Measurements from ENCODE around the gene ADA.

ADA gene

DNA sequence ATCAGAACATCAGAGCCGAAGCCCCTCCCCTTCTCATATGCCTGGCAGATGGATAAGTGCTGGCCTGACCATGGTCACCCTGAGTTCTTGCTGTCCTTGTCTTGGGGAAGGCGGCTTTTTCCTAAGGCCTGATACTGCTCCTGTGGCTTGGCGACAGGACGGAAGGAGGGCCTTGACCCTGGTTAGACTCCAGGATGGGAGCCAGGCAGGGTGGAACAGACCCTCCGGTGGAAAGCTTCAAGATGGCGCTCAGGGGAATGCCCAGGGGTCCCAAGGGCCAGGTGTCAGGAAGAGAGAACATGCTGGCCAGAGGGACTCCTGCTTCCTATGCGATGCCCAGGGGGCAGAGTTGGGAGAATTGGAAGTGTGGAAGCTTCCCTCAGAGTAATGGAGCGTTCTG is 29.6 kb downstream of the ADA start:
- DNase-seq: no peak

GRCh38 chr20:44621325-44621724 is 30.2 kb downstream of the ADA start:
- DNase-seq: no peak

DNA sequence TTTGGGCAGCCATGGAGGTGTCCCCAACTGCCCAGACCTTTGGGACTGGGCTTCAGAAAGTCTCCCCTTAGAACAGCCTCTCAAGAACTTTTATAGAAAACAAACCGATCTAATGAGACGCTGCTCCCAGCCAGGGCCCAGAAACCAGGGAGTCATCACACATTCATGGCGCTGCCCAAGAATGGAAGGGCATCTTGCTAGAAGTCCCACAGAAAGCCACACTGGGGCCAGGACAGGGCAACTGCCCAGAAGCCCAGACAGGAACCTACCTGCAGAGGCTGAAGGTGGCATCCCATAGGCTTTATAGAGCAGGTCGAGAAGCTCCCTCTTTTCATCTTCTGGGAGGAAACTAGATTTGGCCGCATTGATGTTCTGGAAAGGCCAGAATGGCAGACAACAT is 31.5 kb downstream of the ADA start:
- no peak for DNase-seq

DNA sequence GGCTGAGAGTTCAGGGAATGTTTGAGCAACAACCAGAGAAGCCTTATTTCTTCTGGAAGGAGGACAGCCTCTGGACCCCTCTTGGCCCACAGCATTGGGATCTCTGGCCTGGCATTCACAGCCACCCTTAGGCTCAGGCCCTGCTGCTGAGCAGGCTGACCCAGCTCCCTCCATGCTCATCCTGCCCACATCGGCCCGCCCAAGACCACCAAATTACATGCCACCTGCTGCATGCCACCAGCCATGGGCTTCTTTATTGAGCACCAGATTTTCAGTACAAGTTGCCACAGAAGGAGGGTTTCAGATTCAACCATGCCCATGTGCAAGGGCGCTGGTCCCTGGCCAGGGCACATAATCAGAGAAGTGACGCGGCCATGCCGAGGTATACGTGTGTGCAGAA is 32.2 kb downstream of the ADA start:
- DNase-seq: no peak

GRCh38 chr20:44618318-44618731 is 33.2 kb downstream of the ADA start:
- no peak for DNase-seq

GRCh38 chr20:44616604-44616964 is 34.9 kb downstream of the ADA start:
- no peak for DNase-seq

DNA sequence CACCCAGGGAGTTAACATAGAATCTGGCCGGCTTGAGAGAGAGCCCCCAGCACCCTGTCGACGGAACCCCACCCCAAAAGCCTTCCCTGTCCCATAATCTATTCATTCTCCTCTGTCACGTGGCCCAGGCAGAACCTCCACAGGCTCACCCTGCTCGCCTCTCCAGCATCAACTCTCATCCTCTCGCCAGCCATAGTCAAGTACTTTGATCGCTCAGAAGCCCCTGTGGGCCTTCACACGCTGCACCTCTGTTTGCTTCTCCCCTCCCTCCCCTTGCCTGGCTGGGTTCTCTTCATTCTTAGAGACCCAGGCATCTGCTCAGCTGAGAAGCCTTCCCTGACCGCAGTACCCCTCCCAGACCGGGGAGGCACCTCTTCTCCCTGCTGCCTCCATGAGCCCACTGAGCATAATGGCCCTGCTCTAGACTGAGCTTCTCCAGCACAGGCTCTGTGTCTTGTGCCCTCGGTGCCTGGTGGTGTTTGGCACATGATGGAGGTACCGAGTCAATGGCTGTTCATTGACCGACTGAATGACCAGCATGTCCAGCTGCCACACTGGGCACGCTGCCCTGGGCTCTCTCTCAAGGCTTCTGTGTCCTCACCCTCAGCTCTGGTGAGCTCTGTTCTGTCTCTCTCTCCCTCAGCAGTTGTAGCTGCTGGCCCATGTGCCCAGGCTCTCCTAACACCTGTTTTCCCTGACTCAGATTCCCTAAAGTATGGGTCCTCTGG is 35.5 kb downstream of the ADA start:
- DNase-seq: no peak

GRCh38 chr20:44615169-44615791 is 36.2 kb downstream of the ADA start:
- DNase-seq: no peak

- no peak for DNase-seq
These were observed 37.0 kb downstream of the ADA start for GRCh38 chr20:44614525-44614924.

DNA sequence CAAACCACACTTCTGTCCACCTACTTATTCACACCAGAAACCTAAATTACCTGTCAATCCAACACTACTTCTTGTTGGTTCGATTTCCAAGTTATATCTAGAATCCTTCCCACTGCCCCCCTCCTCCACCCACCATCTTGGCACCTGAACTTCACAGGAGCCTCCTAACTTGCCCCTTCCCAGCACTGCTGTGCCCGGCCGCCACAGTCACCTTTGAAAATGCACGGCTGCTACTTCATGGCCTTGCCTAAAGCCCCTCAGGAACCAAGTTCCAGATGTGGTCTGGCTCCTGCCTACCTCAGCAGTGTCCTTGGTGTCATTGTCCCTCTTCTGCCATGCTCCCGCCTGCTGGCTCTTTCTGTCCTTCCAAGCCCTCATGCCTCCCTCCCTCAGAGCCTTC is 37.9 kb downstream of the ADA start:
- DNase-seq: no peak

- no peak for DNase-seq
These were observed 41.1 kb downstream of the ADA start for GRCh38 chr20:44610313-44610962.

DNA sequence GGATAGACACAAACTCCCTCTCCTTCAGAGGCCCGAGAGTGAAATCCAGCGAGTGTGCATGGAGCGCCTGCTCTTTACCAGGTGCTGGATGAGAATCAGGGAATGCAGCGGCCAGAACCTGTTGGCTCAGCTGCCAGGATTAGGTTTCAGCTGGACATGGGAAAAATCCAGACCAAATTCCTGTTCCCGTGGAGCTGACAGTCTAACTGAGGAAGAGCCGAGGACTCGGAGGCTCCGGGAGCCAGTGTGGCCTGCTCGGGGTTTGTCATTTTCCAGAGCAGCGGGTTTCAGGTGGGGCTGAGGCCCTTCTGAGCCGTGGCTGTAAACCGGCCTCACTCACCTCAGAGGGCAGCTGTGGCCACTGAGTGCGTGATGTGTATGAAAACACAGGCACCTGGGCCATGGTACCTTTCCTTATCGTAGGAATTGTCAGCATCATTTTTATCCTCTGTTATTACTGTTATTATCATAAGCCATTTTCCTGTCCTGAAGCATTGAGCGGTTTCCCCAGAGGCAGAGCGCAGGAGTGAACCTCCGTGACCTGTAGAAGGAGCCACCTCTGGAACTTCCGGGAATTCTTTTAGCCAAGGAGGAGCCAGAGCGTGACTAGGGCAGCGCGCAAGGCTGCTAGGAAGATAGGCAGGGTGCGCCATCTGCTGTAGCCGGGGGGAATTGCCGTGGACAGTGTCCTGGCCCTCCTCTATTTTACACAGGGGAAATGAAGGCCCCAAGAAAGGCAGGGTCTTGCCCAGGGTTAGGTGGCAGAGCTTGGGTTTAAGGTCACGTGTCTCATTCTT is 41.8 kb downstream of the ADA start:
- DNase-seq: peak; percentile 84

- DNase-seq: no peak
These were observed 42.4 kb downstream of the ADA start for GRCh38 chr20:44609006-44609515.

GRCh38 chr20:44606725-44607441 is 44.6 kb downstream of the ADA start:
- no peak for DNase-seq

- no peak for DNase-seq
These were observed 48.2 kb downstream of the ADA start for GRCh38 chr20:44603327-44603726.

DNA sequence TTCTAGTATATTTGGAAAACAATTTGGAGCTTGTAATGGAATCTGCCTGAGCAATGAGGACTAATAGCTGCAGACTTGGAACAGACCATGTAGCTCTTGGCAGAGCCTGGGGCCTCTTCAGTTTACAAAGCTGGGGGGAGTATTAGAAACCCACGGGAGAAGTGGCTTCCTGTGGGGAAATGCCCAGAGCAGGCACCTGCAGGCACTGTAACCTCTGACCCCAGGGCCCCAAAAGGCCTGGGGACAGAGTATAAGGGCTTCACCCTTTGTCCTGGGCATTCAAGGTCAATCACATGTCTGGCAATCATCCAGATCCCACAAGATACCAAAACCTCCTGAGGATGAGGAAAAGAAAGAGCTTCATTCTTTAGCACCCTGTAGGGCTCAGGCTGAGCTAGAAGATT is 49.7 kb downstream of the ADA start:
- peak; percentile 66 for DNase-seq

- no peak for DNase-seq
These were observed 50.2 kb downstream of the ADA start for GRCh38 chr20:44601236-44601671.

DNA sequence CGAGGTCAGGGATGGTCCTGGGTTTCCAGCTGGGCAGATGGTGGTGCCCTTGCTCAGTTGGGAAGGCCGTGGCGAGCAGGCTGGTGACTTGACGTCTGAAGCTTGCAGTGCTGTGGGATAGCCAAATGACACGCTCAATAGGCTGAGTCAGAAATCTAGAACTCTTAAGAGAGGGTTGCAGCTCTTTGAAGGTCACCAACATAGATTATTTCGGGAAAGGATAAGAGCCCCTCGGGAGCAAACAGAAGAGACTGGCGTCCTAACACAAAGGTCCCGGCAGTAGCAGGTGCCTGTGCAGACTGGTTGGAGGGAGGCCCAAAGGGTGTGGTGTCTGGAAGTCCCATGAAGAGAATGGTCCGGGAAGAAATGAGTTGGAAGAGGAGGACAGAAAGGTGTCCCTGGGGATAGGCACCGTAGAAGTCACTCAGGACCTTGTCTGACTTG is 50.7 kb downstream of the ADA start:
- DNase-seq: no peak

DNA sequence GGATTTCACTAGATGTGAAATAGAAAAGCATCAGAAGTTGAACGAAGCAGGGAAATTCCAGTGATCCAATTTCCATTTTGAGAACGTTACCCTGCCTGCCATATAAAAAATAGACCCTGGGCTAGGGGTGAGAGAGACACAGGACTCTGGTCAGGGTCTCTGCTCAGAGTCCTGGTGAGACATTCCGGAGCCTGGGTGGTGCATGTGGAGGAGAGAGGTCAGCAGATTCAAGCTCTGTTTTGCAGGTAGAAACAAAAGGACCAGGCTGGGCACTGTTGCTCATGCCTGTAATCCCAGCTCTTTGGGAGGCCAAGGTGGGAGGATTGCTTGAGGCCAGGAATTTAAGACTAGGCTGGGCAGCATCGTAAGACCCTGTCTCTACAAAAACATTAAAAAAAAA is 51.2 kb downstream of the ADA start:
- DNase-seq: no peak

DNA sequence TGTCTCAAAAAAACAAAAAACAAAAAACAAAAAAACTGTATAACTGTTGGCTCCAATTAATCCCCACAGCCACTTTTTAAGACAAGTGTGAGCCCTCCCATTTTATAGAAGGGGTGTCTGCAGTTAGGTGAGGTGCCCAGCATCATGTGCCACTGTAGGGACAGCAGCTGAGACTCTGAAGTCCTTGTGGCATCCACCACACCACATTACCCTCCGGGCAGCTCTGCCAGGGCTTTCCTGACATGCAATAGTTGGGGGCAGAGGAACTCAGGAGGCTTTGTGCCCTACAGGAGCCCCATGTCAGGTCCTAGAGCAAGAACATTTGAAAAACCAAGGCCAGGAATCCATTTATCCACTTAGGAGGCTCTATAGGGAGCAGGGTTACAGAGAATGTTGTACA is 51.8 kb downstream of the ADA start:
- no peak for DNase-seq

DNA sequence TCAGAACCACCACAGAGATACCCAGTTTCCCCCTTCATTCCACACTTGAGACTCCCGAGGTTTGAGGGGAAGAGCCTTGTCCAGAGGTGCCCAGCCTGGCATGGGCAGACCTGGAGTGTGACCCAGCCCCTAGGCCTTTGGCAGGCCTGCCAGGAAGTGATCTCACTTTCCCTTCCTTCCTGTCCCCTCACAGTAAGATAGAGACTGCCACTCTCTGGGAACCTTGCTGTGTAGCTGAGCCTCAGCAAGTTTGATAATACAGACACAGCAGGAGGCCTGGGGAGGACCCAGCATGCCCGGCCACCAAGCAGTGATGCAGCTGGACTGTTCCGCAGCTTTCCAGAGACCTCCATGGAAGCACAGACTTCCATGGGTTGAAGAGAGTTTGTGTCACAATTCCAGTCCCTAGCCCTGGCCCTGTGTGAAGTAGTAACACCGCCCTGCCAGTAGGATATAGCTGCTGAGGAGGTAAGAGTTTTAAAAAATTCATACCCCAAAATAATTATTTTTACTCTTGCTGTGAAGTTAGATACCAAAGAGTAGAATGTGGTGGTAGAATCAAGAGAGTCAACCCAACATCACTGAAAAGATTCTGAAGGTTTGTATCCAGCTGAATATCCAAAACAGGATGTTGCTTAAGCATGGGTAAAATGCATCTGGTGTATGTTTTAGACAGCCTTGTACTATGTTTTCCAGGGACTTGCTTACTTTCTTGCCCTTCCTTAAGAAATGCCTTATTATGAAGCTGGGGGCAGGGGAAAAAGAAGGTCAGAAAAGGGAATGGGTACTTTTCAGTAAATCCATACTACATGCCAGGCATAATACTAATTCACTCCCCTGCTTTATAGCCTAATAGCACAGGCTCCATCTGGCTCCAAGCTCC is 52.8 kb downstream of the ADA start:
- DNase-seq: no peak

DNA sequence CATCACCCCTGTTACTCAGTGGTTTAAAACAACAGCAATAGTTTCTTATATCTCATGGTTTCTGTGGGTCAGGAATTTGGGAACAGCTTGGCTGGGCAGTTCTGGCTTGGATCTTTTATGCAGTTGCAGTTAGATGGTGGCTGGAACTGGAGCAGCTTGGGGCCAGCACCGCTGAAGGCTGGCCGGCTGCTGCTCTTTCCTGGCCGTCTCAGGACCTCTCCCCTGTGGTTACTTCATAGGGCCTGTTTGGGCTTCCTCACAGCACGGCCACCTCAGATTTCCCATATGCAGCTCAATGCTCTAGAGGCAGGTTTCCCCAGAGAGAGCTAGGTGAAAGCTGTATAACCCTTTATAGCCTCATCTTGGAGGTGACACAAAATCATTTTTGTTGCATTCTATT is 53.6 kb downstream of the ADA start:
- no peak for DNase-seq
